Non-pigmented ciliary epithelial cell (primary cell): Measurements from ENCODE around the gene RNASET2.

Source experiments
- DNase-seq: peaks from one replicate; pipeline ENCODE4 v3.0.0-alpha.2; 2010; ENCODE audit warnings: low read depth

The RNASET2 gene

DNA sequence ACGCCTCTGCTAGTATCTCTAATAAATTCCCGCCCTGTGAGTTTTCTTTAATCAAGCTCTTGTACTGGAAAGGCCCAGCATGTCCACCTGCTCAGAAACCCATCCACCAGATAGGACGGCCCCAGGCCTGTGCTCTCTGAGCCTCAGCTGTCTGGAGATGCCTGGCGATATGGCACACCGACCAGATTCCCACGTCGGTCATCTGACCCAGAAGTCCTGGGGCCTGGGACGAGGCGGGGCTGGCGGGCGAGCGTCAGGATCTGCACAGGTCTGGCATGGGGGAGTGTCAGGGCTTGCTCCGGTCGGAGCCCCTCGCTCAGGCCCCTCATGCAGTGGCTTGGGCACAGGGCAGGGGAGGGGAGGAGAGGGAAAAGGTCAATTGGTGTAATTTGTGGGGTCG is 10.2 kb downstream of the RNASET2 start:
- no peak for DNase-seq

DNA sequence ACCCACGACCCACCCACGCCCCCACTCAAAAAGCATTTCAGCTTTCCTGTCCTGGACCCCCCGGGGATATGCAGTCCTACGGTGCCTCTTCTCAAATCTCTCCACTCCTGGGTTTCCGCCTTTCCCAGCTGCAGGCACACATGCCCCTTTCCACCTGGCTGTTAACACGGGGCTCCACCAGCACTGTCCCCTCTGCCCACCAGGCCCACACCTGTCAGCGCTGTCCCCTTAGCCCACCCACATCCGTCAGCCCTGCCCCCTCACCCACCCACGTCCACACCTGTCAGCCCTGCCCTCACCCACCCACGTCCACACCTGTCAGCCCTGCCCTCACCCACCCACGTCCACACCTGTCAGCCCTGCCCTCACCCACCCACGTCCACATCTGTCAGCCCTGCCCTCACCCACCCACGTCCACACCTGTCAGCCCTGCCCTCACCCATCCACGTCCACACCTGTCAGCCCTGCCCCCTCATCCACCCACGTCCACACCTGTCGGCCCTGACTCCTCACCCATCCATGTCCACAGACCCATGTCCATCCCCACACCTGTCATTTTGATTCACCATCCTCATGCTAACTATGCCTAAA is 11.6 kb downstream of the RNASET2 start:
- DNase-seq, result no peak

DNA sequence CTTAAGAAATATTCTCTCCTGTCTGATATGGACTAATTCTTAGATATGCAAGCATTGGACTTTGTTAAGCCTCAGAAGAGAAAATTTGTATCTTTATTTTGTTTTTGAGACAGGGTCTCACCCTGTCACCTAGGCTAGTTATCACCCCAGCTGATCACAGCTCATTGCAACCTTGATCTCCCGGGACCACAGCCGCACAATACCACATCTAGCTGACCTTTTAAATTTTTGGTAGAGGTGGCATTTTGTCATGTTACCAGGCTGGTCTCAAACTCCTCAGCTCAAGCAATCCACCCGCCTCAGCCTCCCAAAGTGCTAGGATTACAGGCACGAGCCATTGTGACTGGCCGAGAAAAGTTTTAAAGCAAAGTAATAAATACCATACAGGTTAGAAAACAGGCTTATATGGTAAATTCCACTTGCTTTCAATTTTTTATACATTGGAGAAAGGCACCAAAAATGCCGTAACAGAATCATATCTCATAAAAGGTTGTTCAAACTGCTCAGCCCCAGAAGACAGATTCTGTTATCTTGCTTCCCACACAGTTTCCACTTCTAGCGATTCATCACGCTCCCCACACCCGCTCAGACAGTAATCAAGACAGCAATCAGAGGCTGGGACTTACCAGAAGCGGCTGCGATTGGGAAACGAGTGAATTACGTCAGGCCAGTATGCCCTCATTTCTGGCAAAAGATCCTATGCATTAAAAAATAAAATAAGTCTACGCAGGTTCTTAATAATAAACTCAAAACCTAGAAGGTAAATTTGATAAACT is 13.8 kb downstream of the RNASET2 start:
- DNase-seq, result no peak

GRCh38 chr6:166940643-166941068 is 15.7 kb downstream of the RNASET2 start:
- DNase-seq, result no peak

DNA sequence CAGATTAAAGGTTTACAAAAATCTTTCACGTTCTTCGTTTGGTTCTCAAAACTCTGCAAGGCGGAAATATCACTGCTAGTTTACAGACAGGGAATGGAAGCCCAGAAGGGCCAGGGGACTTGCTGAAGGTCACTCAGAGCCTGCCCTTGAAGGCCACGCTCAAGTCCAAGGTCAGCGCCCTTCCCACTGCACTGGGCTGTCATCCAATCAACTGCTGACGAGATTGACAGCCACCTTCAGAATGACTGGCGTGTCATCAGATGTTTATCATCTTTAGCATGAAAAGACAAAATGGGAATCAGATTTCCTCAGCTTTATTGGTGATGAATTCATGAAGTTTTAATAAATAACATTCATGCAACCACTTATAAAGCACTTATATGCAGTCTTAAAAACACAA is 16.5 kb downstream of the RNASET2 start:
- DNase-seq, result no peak

DNA sequence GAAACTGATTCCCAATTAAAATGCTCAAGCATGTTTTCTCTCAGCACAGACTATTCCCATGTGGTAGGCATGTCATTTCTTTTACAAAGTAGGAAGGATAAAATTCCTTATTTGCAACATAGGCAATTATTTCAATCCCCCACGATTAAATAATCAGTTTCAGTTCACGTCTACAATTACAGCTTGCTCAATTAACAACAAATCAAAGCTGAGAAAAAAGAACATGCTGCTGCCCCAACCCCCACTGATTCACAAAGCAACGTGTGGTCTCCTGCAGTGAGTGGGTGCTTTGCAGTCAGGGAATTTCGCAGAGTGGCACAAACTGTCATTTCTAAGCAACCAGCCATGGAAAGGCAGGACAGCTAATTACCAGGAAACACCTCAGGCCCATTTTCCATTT is 17.0 kb downstream of the RNASET2 start:
- no peak for DNase-seq

DNA sequence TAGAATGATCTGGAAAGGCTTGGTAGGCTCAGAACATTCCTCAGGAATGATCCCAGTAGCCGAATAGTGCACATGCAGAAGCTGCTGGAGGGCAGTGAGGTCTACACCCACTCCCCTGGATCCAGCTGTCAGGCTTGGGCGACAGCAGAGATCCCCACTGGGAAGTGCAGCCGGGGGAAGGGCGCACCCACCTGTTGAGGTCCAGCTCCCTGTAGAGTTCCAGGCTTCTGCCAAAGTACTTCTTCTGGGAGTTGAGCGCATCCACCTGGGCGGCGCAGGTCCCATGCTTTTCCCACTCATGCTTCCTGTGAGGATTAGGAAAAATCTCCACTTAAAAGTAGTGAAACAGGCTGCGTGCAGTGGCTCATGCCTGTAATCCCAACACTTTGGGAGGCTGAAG is 17.6 kb downstream of the RNASET2 start:
- no peak for DNase-seq

DNA sequence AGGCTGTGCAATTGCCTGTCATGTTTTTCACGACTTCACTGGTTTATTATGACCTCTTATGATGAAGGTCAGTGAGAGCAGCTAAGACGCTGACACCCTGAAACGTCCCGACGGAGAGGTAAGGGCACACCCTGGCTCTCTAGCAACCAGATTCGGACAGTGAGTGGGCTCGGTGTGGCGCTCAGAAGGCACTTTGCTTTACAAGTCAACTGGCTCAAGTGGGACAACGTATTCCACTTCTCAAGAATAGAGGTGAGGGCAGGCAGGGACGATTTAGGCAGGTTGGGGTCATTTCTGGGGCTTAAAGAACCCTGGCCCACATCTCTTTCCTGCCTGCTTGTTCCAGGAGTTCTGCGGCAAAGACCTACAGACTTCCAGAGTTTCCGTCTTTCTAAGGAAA is 18.2 kb downstream of the RNASET2 start:
- DNase-seq, result no peak

DNA sequence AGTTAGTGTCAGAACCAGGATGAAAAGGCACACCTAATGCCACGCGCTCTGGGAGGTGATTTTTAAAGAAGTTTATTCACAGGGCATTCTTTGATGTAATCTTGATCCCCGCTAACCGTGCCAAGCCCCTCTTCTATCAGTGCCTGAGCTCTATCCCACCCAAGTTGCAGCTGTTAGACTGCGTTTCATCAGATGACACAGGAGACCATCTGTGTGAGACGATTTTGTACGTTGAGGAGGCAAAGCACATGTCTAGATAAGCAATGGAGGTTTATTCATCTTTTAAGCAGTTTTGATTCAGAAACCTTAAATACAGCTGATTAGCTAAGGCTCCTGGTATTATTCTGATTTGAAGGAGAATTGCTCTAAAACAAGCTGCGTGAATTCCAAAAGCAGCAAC is 18.6 kb downstream of the RNASET2 start:
- no peak for DNase-seq

GRCh38 chr6:166936079-166936787 is 20.1 kb downstream of the RNASET2 start:
- DNase-seq, result no peak

DNA sequence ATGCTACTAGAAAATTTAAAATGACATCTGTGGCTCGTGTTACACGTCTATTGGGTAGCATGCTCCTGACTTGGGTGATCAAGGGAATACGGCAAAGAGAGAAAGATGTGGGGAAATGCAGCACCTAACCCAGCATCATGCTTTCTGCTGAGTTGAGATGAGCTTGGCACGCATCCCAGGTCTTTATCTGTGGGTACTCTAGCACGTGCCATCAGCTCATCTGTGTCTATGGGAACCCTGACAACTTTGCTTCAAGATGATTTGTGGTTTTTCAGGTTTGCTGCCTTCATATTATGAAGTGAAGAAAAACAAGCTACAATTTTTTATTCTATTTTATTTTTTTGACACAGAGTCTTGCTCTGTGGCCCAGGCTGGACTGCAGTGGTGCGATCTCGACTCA is 21.0 kb downstream of the RNASET2 start:
- no peak for DNase-seq

- DNase-seq, result no peak
Observed at GRCh38 chr6:166934174-166934573, 22.2 kb downstream of the RNASET2 start.

GRCh38 chr6:166933396-166933795 is 23.0 kb downstream of the RNASET2 start:
- no peak for DNase-seq

GRCh38 chr6:166932616-166933015 is 23.7 kb downstream of the RNASET2 start:
- no peak for DNase-seq

DNA sequence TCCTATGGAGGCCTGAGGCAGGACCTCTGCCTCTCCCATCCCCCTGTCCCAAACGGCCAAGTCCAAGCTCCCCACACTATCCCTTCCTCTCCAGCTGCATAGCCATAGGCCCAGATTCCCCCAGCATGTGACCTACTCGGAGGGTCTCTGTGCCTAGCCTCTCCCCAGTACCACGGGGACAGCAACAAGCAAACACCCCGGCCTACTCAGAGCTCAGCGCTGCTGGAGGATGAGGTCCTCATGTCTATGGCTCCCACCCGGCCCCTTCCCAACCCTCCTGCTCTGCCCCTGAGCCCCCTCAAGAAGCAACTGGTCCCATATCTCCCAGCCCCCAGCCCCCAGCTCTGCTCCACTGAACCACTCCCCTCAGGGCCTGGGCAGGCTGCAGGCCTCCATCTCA is 24.2 kb downstream of the RNASET2 start:
- no peak for DNase-seq

- DNase-seq, result no peak
Observed at GRCh38 chr6:166931426-166931970, 24.9 kb downstream of the RNASET2 start.

- DNase-seq, result no peak
Observed at GRCh38 chr6:166930354-166930891, 25.9 kb downstream of the RNASET2 start.

DNA sequence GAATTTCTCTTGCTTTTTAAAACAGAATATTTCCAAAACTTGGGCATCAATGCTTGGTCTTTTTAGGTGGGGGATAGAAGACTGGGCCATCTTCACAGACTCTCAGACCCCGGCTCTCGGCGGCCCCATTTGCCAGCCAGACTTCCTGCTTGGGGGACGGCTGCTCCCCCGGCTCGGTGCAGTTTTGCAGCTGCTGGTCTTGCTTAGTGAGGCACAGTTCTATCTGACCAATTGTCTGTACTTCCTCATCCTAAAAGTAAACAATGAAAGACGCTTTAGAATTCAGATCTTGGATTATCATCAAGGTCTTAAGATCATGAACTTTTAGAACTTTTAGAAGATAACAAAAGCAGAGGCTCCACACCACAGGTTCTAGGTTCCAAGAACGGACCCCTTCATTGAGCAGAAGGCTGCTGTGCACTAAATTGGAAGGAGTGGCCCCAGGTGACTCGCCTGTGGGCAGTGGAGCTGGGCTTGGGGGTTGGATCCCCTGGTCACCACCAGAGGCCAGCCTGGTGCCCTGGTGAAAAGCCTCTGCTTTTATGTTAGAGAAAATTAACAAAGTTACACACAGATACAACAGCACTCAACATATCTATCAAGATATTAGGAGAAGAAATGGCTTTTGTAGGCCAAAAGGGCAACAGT is 26.7 kb downstream of the RNASET2 start:
- no peak for DNase-seq

DNA sequence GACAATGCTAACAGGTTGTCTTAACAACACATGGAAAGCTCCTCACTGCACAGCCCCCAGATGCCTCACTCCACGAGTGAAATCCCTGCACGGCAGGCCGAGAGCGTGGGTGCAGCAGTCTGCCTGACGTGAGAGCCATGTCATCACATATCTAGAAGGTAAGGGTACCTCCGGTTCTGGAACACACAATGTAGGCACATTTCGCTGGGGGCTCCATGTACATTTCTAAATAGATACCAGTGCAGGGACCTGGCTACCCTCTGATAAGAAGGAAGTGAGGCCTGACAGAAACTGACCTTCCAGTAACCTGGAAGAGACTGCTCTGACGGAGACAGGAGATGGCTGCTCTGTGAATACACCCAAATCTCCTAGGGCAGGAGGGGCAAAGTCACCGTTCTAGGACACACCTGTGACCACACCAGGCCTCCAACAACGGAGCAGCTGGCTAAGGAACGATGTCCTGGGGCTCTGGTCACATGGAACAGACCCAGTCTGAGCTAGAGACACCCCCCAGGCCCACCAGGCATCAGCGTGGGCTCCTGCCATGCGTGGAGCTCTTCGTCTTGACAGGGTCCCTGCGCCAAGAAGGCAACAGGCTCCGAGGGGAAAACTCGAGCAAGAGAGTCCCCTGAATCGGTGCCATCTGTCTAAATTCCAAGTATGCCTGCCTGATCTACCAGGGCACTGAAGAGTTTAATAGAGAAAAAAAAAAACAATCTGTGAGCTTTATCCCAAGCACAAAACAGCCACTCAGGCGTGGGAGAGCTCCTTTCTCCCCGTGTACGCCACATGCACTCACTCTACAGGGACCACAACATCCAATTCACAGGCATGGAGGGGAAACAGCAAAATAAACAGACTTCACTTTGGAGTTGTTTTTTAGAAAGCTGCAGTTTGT is 27.5 kb downstream of the RNASET2 start:
- DNase-seq, result no peak

DNA sequence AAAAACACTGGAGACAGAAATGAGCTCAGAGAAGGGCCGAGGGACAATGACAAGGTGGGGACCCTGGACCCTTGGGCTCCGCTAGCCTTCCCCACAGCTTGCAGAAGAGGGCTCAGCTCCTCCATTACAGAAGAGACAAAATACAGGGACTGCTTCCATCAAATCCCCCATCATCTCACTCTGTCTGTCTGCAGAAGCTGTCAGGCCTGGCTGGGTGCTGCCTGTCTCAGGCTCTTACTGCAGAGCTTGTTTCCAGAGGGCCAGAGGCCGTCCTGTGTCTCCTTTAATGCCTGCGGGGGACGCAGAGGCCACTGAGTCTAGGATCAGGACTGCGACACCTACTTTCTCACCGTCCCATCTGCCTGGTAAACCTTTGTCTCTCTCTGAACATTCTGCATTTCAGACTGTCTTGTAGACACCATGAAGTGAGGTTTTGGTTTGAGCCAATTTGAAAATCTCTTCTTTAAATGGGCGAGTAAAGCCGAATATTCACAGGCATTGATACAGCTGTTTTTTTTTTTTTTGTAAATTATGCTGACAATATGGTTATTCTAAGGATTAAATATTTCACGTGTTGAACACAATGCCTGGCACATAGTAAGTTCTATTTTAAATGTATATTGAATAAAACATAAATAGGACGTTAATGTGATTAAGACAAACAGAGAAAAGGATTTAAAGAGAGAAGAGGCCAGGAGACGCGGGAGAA is 28.3 kb downstream of the RNASET2 start:
- no peak for DNase-seq
